ENCODE data around the gene NEB.

DNA sequence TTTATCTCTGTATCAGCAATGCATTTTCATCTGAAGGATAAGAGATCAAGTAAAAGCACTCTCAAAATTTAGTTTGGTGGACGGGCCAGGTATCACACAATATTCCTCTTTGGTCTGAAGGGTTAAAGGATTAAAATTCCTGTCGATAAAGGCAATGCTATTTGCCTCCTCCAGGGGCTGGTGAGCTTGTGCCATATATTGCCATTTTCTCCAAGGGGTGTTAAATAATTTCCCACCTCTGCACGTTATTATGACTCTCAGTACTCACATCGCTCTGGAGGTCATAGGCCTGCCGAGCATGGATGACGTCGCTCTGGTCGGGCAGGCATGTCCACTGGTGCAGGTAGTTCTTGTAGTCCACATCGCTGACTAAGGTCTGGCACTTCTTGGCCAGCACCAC, 94.2 kb downstream of the NEB start:
- TF ChIP-seq, protein P1, sequence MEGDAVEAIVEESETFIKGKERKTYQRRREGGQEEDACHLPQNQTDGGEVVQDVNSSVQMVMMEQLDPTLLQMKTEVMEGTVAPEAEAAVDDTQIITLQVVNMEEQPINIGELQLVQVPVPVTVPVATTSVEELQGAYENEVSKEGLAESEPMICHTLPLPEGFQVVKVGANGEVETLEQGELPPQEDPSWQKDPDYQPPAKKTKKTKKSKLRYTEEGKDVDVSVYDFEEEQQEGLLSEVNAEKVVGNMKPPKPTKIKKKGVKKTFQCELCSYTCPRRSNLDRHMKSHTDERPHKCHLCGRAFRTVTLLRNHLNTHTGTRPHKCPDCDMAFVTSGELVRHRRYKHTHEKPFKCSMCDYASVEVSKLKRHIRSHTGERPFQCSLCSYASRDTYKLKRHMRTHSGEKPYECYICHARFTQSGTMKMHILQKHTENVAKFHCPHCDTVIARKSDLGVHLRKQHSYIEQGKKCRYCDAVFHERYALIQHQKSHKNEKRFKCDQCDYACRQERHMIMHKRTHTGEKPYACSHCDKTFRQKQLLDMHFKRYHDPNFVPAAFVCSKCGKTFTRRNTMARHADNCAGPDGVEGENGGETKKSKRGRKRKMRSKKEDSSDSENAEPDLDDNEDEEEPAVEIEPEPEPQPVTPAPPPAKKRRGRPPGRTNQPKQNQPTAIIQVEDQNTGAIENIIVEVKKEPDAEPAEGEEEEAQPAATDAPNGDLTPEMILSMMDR (IDR thresholded peaks at IDR 0.05) = no peak
- no peak for TF ChIP-seq POLR2A (IDR thresholded peaks at IDR 0.05)
